T-cell (primary cell): ENCODE measurements around the gene IGFBP4. TPM values are rescaled to one million over a fixed set of nuclear protein-coding genes. Genes with fewer than 3 reads are reported as not detected.

Experiments used
- ATAC-seq, 4 experiments: fragments of 200-7000 bp in 3 of 4; fragments of 150-1000 bp in 1 of 4; cut with Tn5 transposase; replicated peaks in 1 of 4; 1 replicate in 3 of 4; 2 replicates in 1 of 4; pipeline ENCODE4 v1.10.0; 2021; ENCODE audit warnings: moderate library complexity in 3 of 4, mild to moderate bottlenecking in 2 of 4, moderate number of reproducible peaks in 1 of 4
- CTCF ChIA-PET, 2 donors: fragments of 300-600 bp; sonication (Branson Sonifier 250); formaldehyde crosslinking; loops; one replicate each; lab custom pipeline; 2022; ENCODE audit warnings: antibody characterized with exemption in 2 of 2; lab: Charles Lee
- POLR2A ChIA-PET, 2 donors: fragments of 300-600 bp; sonication (Branson Sonifier 250); formaldehyde crosslinking; loops; one replicate each; lab custom pipeline; 2022; ENCODE audit warnings: antibody characterized with exemption in 2 of 2; lab: Charles Lee
- DNase-seq, 35 experiments: peaks; one replicate each; pipeline versions ENCODE4 v3.0.0 to v3.0.0-alpha.2; 2013 to 2023
- H3K27ac ChIP-seq: one replicate; pipeline ENCODE4 v1.5.1; 2013; ENCODE audit warnings: low read length
- H3K27me3 ChIP-seq, 2 experiments: replicated peaks in 1 of 2; 1 replicate in 1 of 2; 2 replicates in 1 of 2; pipeline versions ENCODE4 v1.6.1 to v1.7.0; 2013; ENCODE audit warnings: low read length in 1 of 2, mixed read lengths in 1 of 2; ENCODE audit not compliant: control insufficient read depth in 2 of 2, insufficient read depth in 2 of 2; ENCODE audit errors: extremely low read depth in 1 of 2
- H3K36me3 ChIP-seq, 2 donors: 1 replicate in 1 of 2; 2 replicates in 1 of 2; pipeline versions ENCODE4 v1.6.1 to v1.7.0; 2013; ENCODE audit warnings: low read length in 1 of 2; ENCODE audit not compliant: control insufficient read depth in 2 of 2, insufficient read depth in 1 of 2; ENCODE audit errors: extremely low read depth in 1 of 2
- H3K4me1 ChIP-seq, 2 experiments: 1 replicate in 1 of 2; 2 replicates in 1 of 2; pipeline versions ENCODE4 v1.6.1 to v1.7.0; 2013; ENCODE audit warnings: low read length in 2 of 2, mixed read lengths in 1 of 2; ENCODE audit not compliant: insufficient read depth in 2 of 2, control insufficient read depth in 1 of 2; ENCODE audit errors: extremely low read depth in 1 of 2
- H3K4me3 ChIP-seq, 2 donors: 1 replicate in 1 of 2; 2 replicates in 1 of 2; pipeline versions ENCODE4 v1.5.1 to v1.7.0; 2013; ENCODE audit warnings: mild to moderate bottlenecking in 2 of 2, low read length in 1 of 2, moderate library complexity in 1 of 2; ENCODE audit not compliant: control insufficient read depth in 1 of 2; ENCODE audit errors: extremely low read depth in 1 of 2
- H3K9me3 ChIP-seq: 2 replicates; pipeline ENCODE4 v1.7.0; 2013
- H3K27ac Mint-ChIP-seq, 2 donors: one replicate each; pipeline ENCODE4 v1.8.0; 2020 to 2021; ENCODE audit warnings: mild to moderate bottlenecking in 2 of 2, mixed read lengths in 2 of 2
- H3K27me3 Mint-ChIP-seq, 2 donors: one replicate each; pipeline ENCODE4 v1.8.0; 2021 to 2022; ENCODE audit warnings: mixed read lengths in 2 of 2
- H3K36me3 Mint-ChIP-seq: one replicate; pipeline ENCODE4 v1.8.0; 2021; ENCODE audit warnings: mixed read lengths
- H3K4me1 Mint-ChIP-seq, 3 donors: one replicate each; pipeline ENCODE4 v1.8.0; 2020 to 2022; ENCODE audit warnings: mixed read lengths in 3 of 3, mild to moderate bottlenecking in 1 of 3
- H3K4me3 Mint-ChIP-seq, 3 donors: one replicate each; pipeline ENCODE4 v1.8.0; 2020 to 2022; ENCODE audit warnings: mild to moderate bottlenecking in 3 of 3, mixed read lengths in 3 of 3, moderate library complexity in 3 of 3
- H3K9me3 Mint-ChIP-seq, 3 donors: one replicate each; pipeline ENCODE4 v1.8.0; 2020 to 2022; ENCODE audit warnings: mixed read lengths in 3 of 3
- WGBS: methylation state at CpG from one replicate; pipeline ENCODE4 v1.1.5; 2013; ENCODE audit warnings: missing lambda C conversion rate; ENCODE audit not compliant: insufficient coverage; 5-methylcytosine and 5-hydroxymethylcytosine counted together
- total RNA-seq, 35 experiments: library from RNA in 6 of 35; stranded (reverse) in 6 of 35; fragments of 120-200 nt in 1 of 35; gene quantifications; one replicate each; pipeline versions ENCODE4 v1.2.1 to v1.2.4 and lab custom pipeline; 2013 to 2026

Gene IGFBP4
- total RNA-seq, 5 donors from 2014 or later (not counting 1 experiment from before 2014, with no cell fraction given), result 4.0 to 12.3 (median 11.3) TPM

DNA sequence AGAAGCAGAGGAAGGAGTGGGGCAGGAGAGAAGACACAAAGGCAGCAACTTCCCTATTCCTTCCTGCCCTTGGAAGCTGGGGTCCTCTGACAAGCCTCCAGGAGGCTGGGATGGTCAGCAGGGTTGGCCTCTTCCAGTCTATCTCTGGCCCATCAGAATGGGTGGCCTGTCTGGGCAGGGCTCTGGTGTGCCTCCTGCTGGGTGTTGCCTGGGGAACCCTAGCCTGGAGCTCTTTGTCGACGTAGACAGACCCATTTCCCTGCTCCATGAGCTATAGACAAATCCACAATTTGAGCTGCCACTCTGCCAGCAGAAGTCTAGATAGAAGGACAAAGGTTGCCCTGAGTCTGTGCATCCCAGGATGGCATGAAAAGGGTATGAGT lies 11.4 kb downstream of the IGFBP4 start:
- no peak overlapping the region for H3K27ac Mint-ChIP-seq
- ChIA-PET POLR2A (no interaction called here), CTCF (interaction anchor here in 1 of 2 donors (0.6 kb wide), 1 partner anchor 21 kb away, joined by 4 read pairs; no protein-coding TSS in a partner anchor)
- Histone ChIP-seq H3K36me3 (peaks cover 0 to 4% of the 10 kb centered on the region in 2 donors), H3K27me3 (peaks cover 0 to 9% of the 10 kb centered on the region in 2 experiments), H3K4me3 (no peak overlapping the region), H3K9me3 (no peaks in the 10 kb centered on the region), H3K4me1 (no peaks in the 10 kb centered on the region), H3K27ac (no peak overlapping the region)
- peaks cover 0 to 3% of the 10 kb centered on the region in 2 donors for H3K27me3 Mint-ChIP-seq
- peaks cover 4% of the 10 kb centered on the region for H3K36me3 Mint-ChIP-seq
- H3K4me3 Mint-ChIP-seq, result no peak overlapping the region
- whole genome bisulfite sequencing, result 100% methylated on average over 1 of the region's 2 CpGs
- ATAC-seq (no peak), DNase-seq (no peak)
- no peaks in the 10 kb centered on the region for H3K9me3 Mint-ChIP-seq
- H3K4me1 Mint-ChIP-seq, result peaks cover 0 to 2% (median 2%) of the 10 kb centered on the region in 3 donors

DNA sequence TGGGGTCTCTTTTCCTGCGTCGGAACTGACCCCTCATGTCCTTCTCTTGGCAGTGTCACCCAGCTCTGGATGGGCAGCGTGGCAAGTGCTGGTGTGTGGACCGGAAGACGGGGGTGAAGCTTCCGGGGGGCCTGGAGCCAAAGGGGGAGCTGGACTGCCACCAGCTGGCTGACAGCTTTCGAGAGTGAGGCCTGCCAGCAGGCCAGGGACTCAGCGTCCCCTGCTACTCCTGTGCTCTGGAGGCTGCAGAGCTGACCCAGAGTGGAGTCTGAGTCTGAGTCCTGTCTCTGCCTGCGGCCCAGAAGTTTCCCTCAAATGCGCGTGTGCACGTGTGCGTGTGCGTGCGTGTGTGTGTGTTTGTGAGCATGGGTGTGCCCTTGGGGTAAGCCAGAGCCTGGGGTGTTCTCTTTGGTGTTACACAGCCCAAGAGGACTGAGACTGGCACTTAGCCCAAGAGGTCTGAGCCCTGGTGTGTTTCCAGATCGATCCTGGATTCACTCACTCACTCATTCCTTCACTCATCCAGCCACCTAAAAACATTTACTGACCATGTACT lies 13.2 kb downstream of the IGFBP4 start:
- peaks cover 4% of the 10 kb centered on the region for H3K36me3 Mint-ChIP-seq
- peaks cover 0 to 3% of the 10 kb centered on the region in 2 donors for H3K27me3 Mint-ChIP-seq
- Histone ChIP-seq H3K27ac (no peak overlapping the region), H3K4me3 (no peak overlapping the region), H3K36me3 (peaks cover 0 to 4% of the 10 kb centered on the region in 2 donors), H3K4me1 (no peaks in the 10 kb centered on the region), H3K27me3 (peaks cover 0 to 7% of the 10 kb centered on the region in 2 experiments), H3K9me3 (no peaks in the 10 kb centered on the region)
- H3K4me3 Mint-ChIP-seq, result no peak overlapping the region
- H3K27ac Mint-ChIP-seq, result no peak overlapping the region
- ATAC-seq (no peak), DNase-seq (no peak)
- ChIA-PET CTCF (interaction anchor here (0.6 to 1.0 kb wide), 3 partner anchors 8 to 189 kb away, joined by 3 to 5 read pairs (median 3); no protein-coding TSS in a partner anchor), POLR2A (no interaction called here)
- 94% methylated on average over 13 of the region's 16 CpGs for WGBS
- no peaks in the 10 kb centered on the region for H3K4me1 Mint-ChIP-seq
- H3K9me3 Mint-ChIP-seq, result no peaks in the 10 kb centered on the region

DNA sequence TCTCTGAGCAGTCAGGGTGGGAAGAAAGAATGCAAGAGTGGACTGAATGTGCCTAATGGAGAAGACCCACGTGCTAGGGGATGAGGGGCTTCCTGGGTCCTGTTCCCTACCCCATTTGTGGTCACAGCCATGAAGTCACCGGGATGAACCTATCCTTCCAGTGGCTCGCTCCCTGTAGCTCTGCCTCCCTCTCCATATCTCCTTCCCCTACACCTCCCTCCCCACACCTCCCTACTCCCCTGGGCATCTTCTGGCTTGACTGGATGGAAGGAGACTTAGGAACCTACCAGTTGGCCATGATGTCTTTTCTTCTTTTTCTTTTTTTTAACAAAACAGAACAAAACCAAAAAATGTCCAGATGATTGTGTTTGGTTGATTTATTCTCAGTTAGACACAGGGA lies 14.1 kb downstream of the IGFBP4 start:
- Mint-ChIP-seq H3K27ac (no peak overlapping the region), H3K9me3 (no peaks in the 10 kb centered on the region), H3K27me3 (peaks cover 0 to under 1% of the 10 kb centered on the region in 2 donors), H3K4me1 (no peaks in the 10 kb centered on the region), H3K36me3 (peaks cover 4% of the 10 kb centered on the region), H3K4me3 (no peak overlapping the region)
- H3K9me3 ChIP-seq, result no peaks in the 10 kb centered on the region
- H3K36me3 ChIP-seq, result peaks cover 0 to 4% of the 10 kb centered on the region in 2 donors
- ATAC-seq (no peak), DNase-seq (no peak)
- H3K4me3 ChIP-seq, result no peak overlapping the region
- POLR2A ChIA-PET, result no interaction called here
- H3K4me1 ChIP-seq, result no peaks in the 10 kb centered on the region
- WGBS, result 92% methylated on average over 2 of the region's 3 CpGs
- CTCF ChIA-PET, result no interaction called here
- no peak overlapping the region for H3K27ac ChIP-seq
- H3K27me3 ChIP-seq, result peaks cover 0 to 6% of the 10 kb centered on the region in 2 experiments

DNA sequence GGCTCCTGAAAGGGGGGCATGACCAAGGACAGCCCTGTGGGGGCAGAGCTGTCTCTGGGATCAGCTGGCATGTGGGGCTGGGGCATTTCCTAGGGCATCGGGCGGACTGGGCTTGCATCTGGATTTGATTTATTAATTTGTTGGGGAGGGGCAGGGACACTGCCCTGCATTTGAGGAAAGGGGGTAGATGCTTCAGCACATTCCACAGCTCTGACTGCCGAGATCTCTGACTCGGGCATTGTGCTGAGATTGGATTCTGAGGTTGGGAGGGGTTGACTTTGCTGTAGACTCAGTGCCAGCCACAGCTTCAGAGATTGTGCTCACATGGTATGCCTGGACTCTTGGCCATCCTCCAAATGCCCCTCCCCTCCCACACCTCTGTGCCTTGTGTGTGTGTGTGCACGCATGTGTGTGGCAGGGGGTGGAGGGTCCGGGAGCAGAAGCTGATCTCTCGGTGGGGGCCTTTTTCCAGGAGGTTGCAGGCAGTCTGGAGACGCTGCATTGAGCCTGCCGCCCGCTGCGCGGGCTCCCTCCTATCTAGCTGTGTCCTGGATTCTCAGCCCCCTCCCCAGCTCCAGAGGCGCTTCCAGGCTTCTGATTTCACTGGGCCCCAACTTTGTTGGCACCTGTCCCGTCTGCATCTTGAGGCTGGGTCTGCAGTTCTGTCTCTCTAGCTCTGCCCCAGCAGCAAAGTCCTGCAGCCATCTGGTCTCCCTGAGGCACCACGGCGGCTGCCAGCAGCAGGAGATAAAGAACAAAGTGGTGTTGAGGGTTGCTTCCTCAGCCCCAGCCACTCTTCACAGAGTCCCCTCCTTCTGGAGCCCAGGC lies 14.9 kb downstream of the IGFBP4 start:
- POLR2A ChIA-PET, result no interaction called here
- H3K27ac Mint-ChIP-seq, result no peak overlapping the region
- CTCF ChIA-PET, result no interaction called here

DNA sequence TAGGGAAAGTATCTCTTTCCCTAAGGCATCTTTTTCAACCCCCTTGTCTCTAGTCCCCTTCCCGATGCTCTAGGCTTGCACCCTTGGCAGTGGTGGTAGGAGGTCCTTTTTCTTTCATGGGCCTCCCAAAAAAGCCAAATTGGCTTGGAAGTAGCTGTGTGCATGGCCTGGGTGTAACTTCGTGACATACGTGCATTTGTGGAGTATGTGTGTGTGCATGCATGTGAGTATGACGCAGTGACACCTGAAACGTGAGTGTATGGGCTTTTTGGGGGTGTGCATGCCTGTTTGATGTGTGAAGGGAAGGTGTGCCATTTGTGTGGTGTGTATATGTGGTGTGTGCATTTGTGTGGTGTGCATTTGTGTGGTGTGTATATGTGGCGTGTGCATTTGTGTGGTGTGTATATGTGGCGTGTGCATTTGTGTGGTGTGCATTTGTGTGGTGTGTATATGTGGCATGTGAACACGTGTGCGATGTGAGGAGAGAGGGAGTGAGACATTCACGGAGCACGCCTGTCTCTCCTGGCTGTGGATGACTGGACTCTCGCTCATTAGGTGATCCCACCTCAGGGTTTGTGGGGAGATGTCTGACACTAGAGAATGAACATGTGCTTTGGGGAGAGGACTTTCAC lies 15.7 kb downstream of the IGFBP4 start:
- Mint-ChIP-seq H3K27ac (no peak overlapping the region), H3K4me1 (no peaks in the 10 kb centered on the region), H3K9me3 (no peaks in the 10 kb centered on the region), H3K36me3 (peaks cover 4% of the 10 kb centered on the region), H3K4me3 (no peak overlapping the region), H3K27me3 (no peaks in the 10 kb centered on the region)
- WGBS, result 92% methylated on average over 11 of the region's 12 CpGs
- ATAC-seq (no peak), DNase-seq (no peak)
- H3K9me3 ChIP-seq, result no peaks in the 10 kb centered on the region
- H3K36me3 ChIP-seq, result no peaks in the 10 kb centered on the region
- no peak overlapping the region for H3K27ac ChIP-seq
- no peak overlapping the region for H3K4me3 ChIP-seq
- no peaks in the 10 kb centered on the region for H3K4me1 ChIP-seq
- POLR2A ChIA-PET, result interaction anchor here in 1 of 2 donors (0.6 kb wide), 1 partner anchor 24 kb away, joined by 3 read pairs; no protein-coding TSS in a partner anchor
- H3K27me3 ChIP-seq, result peaks cover 0 to 3% of the 10 kb centered on the region in 2 experiments
- CTCF ChIA-PET, result no interaction called here

More for the DNA sequence above, 14.9 kb downstream of the IGFBP4 start:
- Mint-ChIP-seq H3K27me3 (no peaks in the 10 kb centered on the region), H3K36me3 (peaks cover 4% of the 10 kb centered on the region), H3K4me3 (no peak overlapping the region), H3K4me1 (no peaks in the 10 kb centered on the region), H3K9me3 (no peaks in the 10 kb centered on the region)
- Histone ChIP-seq H3K36me3 (peaks cover 0 to 4% of the 10 kb centered on the region in 2 donors), H3K4me3 (no peak overlapping the region), H3K27ac (no peak overlapping the region), H3K27me3 (peaks cover 0 to 6% of the 10 kb centered on the region in 2 experiments), H3K4me1 (no peaks in the 10 kb centered on the region), H3K9me3 (no peaks in the 10 kb centered on the region)
- 93% methylated on average over 11 of the region's 16 CpGs for WGBS
- DNase-seq, result no peak
- ATAC-seq, result no peak
